Skeletal muscle tissue (tissue), 4 donors: ENCODE data around the gene CD247. TPM values are rescaled to one million over a fixed set of nuclear protein-coding genes. Genes with fewer than 3 reads are reported as not detected.

Experiments used
- H3K27ac ChIP-seq: one replicate; pipeline ENCODE4 v1.7.0; 2013; ENCODE audit warnings: mild to moderate bottlenecking, low read depth, low read length, inconsistent platforms
- H3K27me3 ChIP-seq, 3 donors: one replicate each; pipeline ENCODE4 v1.7.0; 2013; ENCODE audit warnings: low read length in 3 of 3; ENCODE audit not compliant: control insufficient read depth in 3 of 3, insufficient read depth in 3 of 3
- H3K36me3 ChIP-seq, 3 donors: one replicate each; pipeline ENCODE4 v1.7.0; 2013; ENCODE audit warnings: low read length in 3 of 3; ENCODE audit not compliant: control insufficient read depth in 3 of 3, insufficient read depth in 3 of 3
- H3K4me1 ChIP-seq, 3 donors: one replicate each; pipeline ENCODE4 v1.7.0; 2013; ENCODE audit warnings: low read length in 3 of 3, mild to moderate bottlenecking in 3 of 3; ENCODE audit not compliant: control insufficient read depth in 3 of 3, insufficient read depth in 3 of 3
- H3K4me3 ChIP-seq, 3 donors: one replicate each; pipeline ENCODE4 v1.7.0; 2013; ENCODE audit warnings: low read length in 3 of 3
- H3K9ac ChIP-seq, 3 donors: one replicate each; pipeline ENCODE4 v1.7.0; 2013; ENCODE audit warnings: low read length in 3 of 3, mild to moderate bottlenecking in 3 of 3, moderate library complexity in 2 of 3, low read depth in 1 of 3
- H3K9me3 ChIP-seq, 3 donors: one replicate each; pipeline ENCODE4 v1.7.0; 2013; ENCODE audit warnings: low read length in 3 of 3; ENCODE audit not compliant: control insufficient read depth in 3 of 3
- total RNA-seq: library from RNA; depleted of rRNA; stranded (reverse); fragments of >200 nt; gene quantifications from one replicate; pipeline ENCODE4 v1.2.3, GENCODE V29; 2014
- donor health status: Osteomylitis.

CD247 gene
- total RNA-seq, 1 donor from 2014 or later: 0.52 TPM

DNA sequence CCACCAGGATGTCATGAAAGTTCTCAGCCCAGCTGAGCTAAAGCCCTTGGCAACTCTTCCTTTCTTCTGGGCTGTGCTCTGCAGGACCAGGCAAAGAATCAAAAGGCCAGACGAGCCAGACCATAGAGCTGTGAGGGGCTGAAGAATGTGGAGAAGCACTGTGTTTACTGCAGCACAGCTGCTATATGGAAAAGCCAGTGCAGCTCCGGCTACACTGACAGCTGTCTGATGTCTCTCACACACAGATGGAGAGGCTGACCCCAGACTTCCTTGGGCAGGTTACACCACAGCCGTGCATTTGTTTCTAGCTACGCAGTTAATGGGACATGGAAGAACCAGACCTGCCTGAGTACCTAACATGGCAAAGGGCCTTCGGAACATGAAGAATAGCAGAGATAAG, 40.3 kb downstream of the CD247 start:
- H3K36me3 ChIP-seq: no peaks in the 10 kb centered on the region
- H3K4me1 ChIP-seq: no peaks in the 10 kb centered on the region
- no peaks in the 10 kb centered on the region for H3K9me3 ChIP-seq
- no peak overlapping the region for H3K27ac ChIP-seq
- no peaks in the 10 kb centered on the region for H3K27me3 ChIP-seq
- H3K4me3 ChIP-seq: no peak overlapping the region
- no peak overlapping the region for H3K9ac ChIP-seq

DNA sequence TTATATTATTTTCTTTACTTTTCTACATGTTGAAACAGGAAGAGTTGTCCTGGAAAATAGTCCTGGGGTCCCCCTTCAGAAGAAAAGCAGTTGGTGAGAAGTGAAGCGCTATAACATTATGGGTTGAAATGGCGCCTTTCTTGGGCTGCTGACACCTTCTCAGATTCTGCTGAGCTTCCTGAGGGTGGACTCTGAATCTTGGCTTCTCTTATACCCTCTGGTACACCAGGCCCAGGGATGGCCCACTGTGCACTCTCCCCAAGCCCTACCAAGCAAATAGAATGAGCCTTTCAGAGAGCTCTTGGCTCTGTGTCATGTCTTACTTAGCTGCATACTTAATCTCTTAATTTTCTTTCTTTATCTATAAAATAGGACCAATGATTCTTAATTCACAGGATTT, 42.3 kb downstream of the CD247 start:
- Histone ChIP-seq H3K9ac (no peak overlapping the region), H3K4me3 (no peak overlapping the region), H3K4me1 (no peaks in the 10 kb centered on the region)

DNA sequence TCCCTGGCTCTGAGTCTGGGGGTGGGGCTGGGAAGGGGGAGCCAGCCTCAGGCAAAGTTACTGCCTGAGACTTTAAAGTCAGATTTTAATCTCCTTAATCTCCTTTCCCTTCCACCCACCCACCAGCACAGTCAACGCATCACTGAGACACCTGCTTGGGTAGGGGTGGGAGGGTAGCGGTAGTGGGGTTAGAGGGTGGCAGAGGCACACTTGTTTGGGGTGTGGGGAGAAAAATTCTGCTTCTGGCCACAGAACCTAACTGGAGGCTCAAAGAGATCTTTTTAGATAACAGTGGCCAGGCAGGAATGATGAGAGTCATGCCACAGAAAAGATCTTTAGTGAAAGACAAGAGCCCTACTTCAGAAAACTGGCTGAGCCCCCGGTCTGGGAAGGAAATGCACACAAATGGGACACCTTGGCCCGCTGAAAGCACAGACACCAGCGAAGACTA, 44.1 kb downstream of the CD247 start:
- Histone ChIP-seq H3K9ac (no peak overlapping the region), H3K4me1 (no peaks in the 10 kb centered on the region), H3K27ac (no peak overlapping the region), H3K4me3 (no peak overlapping the region), H3K9me3 (no peaks in the 10 kb centered on the region), H3K36me3 (no peaks in the 10 kb centered on the region), H3K27me3 (no peaks in the 10 kb centered on the region)

More for the DNA sequence above, 42.3 kb downstream of the CD247 start:
- Histone ChIP-seq H3K36me3 (no peaks in the 10 kb centered on the region), H3K27ac (no peak overlapping the region), H3K27me3 (no peaks in the 10 kb centered on the region), H3K9me3 (no peaks in the 10 kb centered on the region)

DNA sequence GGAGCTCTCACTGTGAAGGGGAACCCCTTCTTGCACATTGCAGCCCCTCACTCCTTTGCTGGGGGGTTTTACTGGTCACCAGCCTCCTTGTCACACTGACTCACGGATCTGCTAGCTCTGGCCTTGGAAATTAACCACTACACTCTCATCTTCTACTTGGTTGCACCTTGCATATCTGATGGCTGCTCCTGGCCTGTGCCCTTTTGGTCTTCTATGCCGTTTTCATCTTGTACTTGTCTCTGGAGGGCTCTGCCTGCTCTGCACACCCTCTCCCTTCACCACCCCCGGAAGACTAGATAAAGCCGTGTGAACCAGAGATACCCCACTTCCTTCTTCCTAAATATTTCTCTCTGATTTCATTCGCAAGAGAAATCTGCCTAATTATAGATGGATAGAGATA, 44.6 kb downstream of the CD247 start:
- Histone ChIP-seq H3K27ac (no peak overlapping the region), H3K4me1 (no peaks in the 10 kb centered on the region), H3K36me3 (no peaks in the 10 kb centered on the region), H3K9ac (no peak overlapping the region), H3K9me3 (no peaks in the 10 kb centered on the region), H3K27me3 (no peaks in the 10 kb centered on the region), H3K4me3 (no peak overlapping the region)

DNA sequence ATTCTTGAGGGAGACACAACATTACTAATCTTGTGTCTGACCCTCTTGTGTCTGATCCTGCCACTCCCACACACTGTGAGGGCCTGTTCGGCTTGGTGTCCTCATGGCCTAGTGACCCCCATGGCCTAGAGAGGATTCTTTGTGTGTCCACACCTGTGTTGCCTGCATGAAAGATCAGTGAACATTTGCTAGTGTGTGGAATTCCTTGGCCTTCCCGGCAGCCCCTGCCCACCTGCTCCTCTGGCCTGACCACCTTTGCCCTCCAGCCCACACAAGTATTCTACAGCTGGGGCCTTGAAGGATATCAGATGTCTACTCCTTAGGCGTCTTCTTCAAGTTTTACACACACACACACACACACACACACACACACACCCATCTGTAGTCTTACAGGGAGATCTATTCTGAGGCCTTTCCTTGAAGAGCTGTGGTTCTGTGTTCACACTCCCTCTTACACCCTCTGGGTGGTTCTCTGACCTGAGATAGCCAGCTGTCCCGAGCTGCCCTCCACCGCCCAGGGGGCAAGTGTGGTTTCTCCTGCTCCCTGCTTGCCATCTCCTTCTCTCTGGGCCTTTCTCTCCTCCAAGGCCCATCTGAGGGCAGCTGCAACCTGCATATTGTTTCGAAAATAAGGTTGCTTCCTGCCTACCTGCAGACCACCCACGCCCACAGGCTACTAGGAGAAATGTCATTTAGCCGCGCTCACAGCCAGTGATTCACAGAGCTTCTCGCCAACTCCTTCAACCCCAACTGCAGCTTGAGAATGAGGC, 45.4 kb downstream of the CD247 start:
- Histone ChIP-seq H3K36me3 (no peaks in the 10 kb centered on the region), H3K4me3 (no peak overlapping the region), H3K9ac (no peak overlapping the region), H3K27me3 (no peaks in the 10 kb centered on the region), H3K9me3 (no peaks in the 10 kb centered on the region), H3K27ac (no peak overlapping the region), H3K4me1 (no peaks in the 10 kb centered on the region)

DNA sequence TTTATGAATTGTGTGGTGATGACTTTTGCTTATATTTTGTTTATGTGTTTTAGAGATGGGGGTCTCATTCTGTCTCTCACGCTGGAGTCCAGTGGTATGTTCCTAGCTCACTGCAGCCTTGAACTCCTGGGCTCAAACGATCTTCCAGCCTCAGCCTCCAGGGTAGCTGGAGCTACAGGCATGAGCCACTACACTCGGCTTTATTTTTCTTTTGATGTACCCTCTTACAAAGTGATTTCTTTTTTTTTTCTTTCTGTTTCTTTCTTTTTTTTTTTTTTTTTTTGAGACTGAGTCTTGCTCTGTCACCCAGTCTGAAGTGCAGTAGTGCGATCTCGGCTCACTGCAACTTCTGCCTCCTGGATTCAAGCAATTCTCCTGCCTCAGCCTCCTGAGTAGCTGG, 46.8 kb downstream of the CD247 start:
- H3K4me3 ChIP-seq: no peak overlapping the region
- no peak overlapping the region for H3K27ac ChIP-seq
- no peaks in the 10 kb centered on the region for H3K4me1 ChIP-seq
- no peaks in the 10 kb centered on the region for H3K9me3 ChIP-seq
- no peak overlapping the region for H3K9ac ChIP-seq
- H3K27me3 ChIP-seq: no peaks in the 10 kb centered on the region
- no peaks in the 10 kb centered on the region for H3K36me3 ChIP-seq

DNA sequence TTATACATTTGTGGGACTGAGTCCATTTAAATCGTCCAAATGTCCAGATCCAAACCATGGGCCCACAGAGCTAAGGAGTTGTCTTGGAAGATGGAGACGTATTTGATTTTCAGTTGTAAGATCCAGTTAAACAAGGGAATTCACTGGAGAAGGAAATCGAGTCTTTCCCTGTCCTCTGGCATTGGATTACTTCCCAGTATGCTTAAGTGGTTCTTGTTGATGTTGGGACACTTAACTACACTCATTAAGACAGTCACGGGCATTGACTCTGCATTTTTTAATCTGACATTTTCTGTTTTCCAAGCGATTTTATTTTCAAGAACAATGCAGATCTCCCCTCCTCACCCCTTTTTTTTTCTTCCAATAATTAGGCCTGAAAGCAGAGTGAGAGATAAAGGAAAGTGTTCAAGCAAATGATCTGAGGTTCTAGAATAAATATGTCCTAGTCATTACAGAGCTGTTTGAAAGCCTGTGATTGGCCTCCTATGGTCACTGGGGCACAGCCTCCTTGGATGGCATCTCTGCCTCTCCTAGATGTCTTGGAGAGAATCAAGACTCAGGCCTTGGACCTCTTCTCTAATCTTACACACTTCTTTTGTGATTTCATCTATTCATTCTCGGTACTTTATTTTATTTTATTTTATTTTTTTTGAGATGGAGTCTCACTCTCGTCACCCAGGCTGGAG, 48.9 kb downstream of the CD247 start:
- H3K4me3 ChIP-seq: no peak overlapping the region
- H3K27ac ChIP-seq: no peak overlapping the region
- H3K36me3 ChIP-seq: no peaks in the 10 kb centered on the region
- H3K9ac ChIP-seq: no peak overlapping the region
- no peaks in the 10 kb centered on the region for H3K27me3 ChIP-seq
- H3K4me1 ChIP-seq: no peaks in the 10 kb centered on the region
- no peaks in the 10 kb centered on the region for H3K9me3 ChIP-seq

DNA sequence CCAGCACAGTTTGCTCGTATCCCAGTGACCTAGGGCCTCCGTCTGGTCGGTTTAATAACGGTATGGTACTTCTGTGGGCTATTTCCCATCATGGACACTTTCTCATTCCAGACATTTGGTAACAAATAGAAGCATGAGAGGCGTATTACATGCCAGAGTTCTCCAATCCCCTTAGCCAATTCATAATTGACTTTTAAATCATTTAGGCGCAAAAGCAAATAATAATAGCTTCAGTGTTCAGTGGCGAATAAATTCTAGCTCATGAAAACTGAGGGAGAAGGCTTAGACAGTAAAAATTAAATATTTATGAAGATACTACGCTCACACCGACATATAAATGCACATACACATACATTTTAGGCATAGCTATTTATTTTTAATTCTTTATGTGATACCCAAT, 50.6 kb downstream of the CD247 start:
- H3K27ac ChIP-seq: no peak overlapping the region
- no peak overlapping the region for H3K9ac ChIP-seq
- no peaks in the 10 kb centered on the region for H3K36me3 ChIP-seq
- no peaks in the 10 kb centered on the region for H3K4me1 ChIP-seq
- no peaks in the 10 kb centered on the region for H3K9me3 ChIP-seq
- no peak overlapping the region for H3K4me3 ChIP-seq
- no peaks in the 10 kb centered on the region for H3K27me3 ChIP-seq

DNA sequence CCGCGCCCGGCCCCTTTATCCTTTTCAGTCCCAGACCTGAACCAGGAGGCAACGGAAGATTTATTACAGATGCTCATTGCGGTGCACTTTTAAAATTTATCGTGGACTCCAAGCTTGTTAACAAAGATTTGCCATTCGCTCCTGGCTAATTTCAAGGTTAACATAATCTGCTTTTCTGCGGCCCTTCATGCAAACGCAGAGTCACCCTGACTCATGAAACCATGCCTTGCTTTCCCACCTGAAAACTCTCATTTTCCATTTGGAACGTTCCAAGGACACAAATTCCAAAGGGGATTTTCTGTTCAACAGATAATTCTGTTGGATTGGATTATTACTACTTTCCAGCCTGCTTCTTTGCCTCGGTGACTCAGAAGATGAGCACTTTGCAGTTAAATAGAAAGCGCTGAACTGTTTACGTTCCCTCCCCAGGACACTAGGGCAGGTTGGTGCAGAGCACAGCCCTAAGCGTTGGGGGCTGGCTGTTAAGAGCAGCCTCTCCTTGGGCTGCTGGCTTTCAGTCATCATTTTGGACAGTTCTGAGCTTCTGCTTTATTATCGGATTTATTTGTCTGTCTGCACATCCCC, 51.1 kb downstream of the CD247 start:
- Histone ChIP-seq H3K27me3 (no peaks in the 10 kb centered on the region), H3K9me3 (no peaks in the 10 kb centered on the region), H3K36me3 (no peaks in the 10 kb centered on the region), H3K9ac (no peak overlapping the region), H3K4me3 (no peak overlapping the region), H3K4me1 (no peaks in the 10 kb centered on the region), H3K27ac (no peak overlapping the region)

DNA sequence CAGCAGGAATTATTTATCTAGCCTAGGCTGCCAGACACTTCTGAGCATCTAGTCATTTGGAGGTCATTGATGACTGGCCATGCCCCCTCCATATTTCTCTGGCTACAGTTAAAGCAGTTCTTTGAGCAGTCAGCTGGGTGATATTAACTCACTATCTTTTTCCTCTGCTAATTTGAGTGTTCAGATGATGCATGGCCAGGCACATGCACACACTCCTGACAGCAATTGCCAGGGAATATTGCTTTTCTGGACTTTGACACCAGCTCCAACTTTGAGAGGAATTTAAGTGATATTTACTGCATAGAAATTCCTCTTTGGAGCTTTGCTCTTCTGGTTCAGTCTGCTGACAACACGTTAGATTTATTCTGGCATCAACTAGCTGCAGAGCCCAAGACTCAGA, 52.6 kb downstream of the CD247 start:
- no peak overlapping the region for H3K4me3 ChIP-seq
- no peak overlapping the region for H3K9ac ChIP-seq
- no peaks in the 10 kb centered on the region for H3K9me3 ChIP-seq
- no peak overlapping the region for H3K27ac ChIP-seq
- H3K36me3 ChIP-seq: no peaks in the 10 kb centered on the region
- no peaks in the 10 kb centered on the region for H3K27me3 ChIP-seq
- H3K4me1 ChIP-seq: no peaks in the 10 kb centered on the region
